HG02798 (cell line): ENCODE results near the gene SLC35F6.
"Not testable (repeated sequence)": the region's sequence is repeated elsewhere in the genome, so short reads cannot be mapped to it uniquely, and the experiment has no call there.

Experiments
- ATAC-seq: cut with Tn5 transposase; IDR thresholded peaks from one replicate; pipeline ENCODE4 v1.9.1; 2021; ENCODE audit warnings: mild to moderate bottlenecking; ENCODE audit not compliant: unreplicated experiment, poor library complexity

Gene SLC35F6

DNA sequence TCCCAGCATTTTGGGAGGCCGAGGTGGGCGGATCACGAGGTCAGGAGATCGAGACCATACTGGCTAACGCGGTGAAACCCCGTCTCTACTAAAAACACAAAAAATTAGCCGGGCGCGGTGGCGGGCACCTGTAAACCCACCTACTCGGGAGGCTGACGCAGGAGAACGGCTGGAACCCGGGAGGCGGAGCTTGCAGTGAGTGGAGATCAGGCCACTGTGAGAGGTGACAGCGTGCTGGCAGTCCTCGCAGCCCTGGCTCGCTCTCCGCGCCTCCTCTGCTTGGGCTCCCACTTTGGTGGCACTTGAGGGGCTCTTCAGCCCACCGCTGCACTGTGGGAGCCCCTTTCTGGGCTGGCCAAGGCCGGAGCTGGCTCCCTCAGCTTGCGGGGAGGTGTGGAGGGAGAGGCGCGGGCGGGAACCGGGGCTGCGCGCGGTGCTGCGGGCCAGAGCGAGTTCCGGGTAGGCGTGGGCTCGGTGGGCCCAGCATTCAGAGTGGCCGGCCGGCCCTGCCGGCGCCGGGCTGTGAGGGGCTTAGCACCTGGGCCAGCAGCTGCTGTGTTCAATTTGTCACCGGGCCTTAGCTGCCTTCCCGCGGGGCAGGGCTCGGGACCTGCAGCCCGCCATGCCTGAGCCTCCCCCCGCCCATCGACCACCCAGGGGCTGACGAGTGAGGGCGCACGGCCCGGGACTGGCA is 50.1 kb downstream of the SLC35F6 start:
- ATAC-seq: not testable (repeated sequence)

DNA sequence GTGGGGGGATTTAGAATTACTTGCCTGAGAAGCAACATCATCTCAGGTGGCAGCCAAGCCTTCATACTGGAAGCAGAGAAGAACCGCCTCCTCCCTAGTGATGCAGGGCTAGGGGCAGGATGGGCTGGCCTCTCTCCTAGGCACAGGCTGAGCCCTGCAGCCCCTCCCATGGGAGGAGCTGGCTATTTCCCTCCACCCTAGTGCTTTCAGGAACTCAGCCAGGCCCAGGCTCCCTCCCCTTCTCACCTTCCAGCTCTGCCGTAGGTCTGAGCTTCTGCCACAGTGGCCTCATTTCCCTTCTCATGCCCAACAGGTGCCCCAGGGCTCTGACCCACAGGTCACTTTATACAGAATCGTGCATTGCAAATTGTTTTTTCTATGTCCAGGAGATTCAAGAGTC is 52.8 kb downstream of the SLC35F6 start:
- no peak for ATAC-seq

DNA sequence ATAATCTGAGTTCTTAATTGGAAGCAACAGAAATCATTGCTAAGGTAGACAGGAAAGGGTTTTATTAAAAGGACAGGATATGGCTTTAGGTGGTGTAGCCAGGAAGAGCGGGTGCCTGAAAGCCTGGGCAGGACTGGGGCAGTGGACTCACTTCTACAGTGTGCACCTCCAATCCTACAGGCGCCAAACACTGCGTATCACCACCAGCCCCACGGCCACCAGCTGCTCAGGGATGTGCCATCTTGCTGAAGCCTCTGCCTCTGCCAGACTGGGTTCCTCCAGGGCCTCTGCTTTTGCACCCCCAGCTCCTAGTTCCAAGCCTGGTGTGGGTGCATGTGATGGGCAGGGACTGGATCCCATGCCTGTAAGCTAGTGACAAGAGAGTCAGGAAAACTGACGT is 54.2 kb downstream of the SLC35F6 start:
- no peak for ATAC-seq

DNA sequence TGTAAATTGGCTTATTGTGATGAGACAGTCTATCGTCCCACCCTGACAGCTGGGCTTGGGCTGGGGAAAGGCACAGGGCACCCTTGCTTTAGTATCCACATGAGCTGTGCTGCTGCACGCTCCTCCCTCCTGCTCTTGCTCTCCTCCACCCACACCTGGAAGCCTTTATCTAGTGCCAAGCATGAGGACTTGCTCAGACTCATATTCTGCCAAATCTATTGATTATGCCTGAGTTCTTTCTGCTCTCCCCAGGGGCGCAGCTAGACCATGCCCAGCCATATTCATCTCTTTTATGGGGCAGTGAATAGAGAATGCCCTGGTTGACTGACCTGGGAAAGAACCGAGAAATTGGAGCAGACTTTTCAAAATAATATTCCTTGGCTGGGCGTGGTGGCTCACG is 54.9 kb downstream of the SLC35F6 start:
- no peak for ATAC-seq

DNA sequence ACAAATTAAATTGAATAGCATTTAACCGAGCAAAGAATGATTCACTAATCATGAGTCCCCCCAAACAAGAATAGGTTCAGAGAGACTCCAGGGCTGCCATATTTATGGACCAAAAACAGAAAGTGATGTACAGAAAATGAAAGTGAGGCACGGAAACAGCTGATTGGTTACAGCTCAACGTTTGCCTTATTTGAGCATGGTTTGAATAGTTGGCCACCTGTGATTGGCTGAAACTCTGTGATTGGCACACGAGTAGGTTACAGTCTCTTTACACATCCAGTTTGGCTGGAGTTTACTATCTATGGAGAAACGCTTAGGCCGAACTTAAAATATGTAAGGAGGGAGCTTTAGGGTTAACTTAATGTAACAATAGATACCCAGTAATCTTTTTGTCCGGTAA is 56.8 kb downstream of the SLC35F6 start:
- no peak for ATAC-seq

DNA sequence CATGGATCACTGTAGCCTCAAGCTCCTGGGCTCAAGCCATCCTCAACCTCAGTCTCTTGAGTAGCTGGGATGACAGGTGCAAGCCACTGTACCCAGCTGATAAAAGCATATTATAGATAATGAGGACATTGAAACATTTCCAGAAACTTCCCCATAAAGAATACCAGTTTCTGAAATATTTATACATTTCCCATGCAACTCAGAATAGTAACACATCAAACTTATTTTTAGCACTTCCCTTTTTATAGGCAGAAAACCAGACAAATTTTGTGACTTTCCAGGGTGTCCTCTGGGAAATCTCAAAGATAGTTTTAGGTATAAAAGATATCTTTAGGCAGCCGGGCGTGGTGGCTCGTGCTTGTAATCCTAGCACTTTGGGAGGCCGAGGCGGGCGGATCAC is 58.8 kb downstream of the SLC35F6 start:
- ATAC-seq: no peak
